ENCODE measurements around the gene DPY19L2. TPM values are rescaled to one million over a fixed set of nuclear protein-coding genes. Genes with fewer than 3 reads are reported as not detected.

The DPY19L2 gene
- total RNA-seq, result 2.8 and 3.0 TPM in 2 replicates

DNA sequence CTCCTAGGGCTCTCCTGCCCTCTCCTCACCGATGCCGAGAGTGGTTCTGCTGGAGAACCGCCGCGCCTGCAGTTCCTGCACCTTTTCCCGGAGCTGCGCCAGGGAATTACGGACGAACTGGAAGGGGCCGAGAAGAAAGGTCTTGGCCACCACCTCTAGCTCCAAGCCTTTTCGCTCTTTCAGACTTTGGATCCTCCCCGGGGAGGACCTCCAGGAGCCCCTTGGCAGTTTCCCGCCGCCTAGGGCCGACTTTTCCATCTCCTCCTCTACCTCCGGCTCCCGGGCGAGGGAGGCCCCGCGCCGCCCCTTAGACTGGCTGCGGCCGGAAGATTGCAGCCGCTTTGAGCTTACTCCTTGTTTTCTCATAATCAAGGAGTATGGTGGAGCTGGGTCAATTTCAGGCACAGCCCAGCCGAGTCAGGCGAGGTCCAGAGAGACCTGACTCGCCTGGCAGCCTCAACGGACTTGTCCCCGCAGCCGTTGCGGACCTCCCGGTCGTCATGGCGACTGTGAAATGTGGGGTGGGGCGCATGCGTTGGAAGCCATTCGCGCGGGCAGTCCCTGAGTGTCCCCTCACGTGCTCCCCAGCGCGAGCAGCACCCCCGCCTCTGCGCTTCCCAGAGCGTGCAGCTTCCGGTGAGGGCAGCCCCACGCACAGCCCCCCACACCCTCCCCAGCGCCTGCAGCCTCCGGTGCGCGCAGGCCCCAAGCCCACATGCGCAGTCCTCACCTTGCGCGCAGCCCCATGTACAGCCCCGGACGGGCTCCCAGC is at the start of gene DPY19L2:
Gene DPY19L2 (minus strand): TSS at position 466 of the 772 bp plus-strand sequence. CDS start 100 bp downstream, at position 366.

Other genes starting within 250 kb of the DPY19L2 start
- gene RXYLT1, start 111.4 kb upstream of the DPY19L2 start, total RNA-seq, result 18.5 and 19.0 TPM in 2 replicates
- 7.6 and 9.7 TPM in 2 replicates for gene SRGAP1, start 176.2 kb upstream of the DPY19L2 start, total RNA-seq

Data from thoracic aorta endothelial cell (primary cell).